NT2/D1 (cell line): Measurements from ENCODE around the gene GALNT16.

ENCODE experiments used
- YY1 ChIP-seq: IDR thresholded peaks from 2 replicates; pipeline ENCODE4 v1.6.1; 2011; ENCODE audit not compliant: insufficient read length, insufficient read depth
- ZNF274 ChIP-seq: IDR thresholded peaks from 2 replicates; pipeline ENCODE4 v1.6.1; 2011; ENCODE audit warnings: mild to moderate bottlenecking, low read depth, low read length

GRCh38 chr14:69226736-69227135 is 33.2 kb upstream of the GALNT16 start:
- no peak for TF ChIP-seq ZNF274
- TF ChIP-seq YY1 = no peak
